HUES48 (cell line): ENCODE results near the gene GDPD2.
A peak's percentile ranks its signal among the peaks of the same experiment; 100 is the strongest.

Experiments
- H3K27ac ChIP-seq: one replicate; pipeline ENCODE4 v1.7.0; 2013; ENCODE audit warnings: low read depth, low read length, inconsistent platforms
- H3K27me3 ChIP-seq: 2 replicates; pipeline ENCODE4 v1.6.1; 2013; ENCODE audit warnings: mild to moderate bottlenecking, low read length; ENCODE audit not compliant: control insufficient read depth, insufficient read depth
- H3K36me3 ChIP-seq: 2 replicates; pipeline ENCODE4 v1.6.1; 2013; ENCODE audit warnings: low read length; ENCODE audit not compliant: control insufficient read depth, insufficient read depth
- H3K4me1 ChIP-seq: 2 replicates; pipeline ENCODE4 v1.6.1; 2013; ENCODE audit warnings: mild to moderate bottlenecking, low read length; ENCODE audit not compliant: control insufficient read depth, insufficient read depth
- H3K4me3 ChIP-seq: 2 replicates; pipeline ENCODE4 v1.5.1; 2013; ENCODE audit warnings: mild to moderate bottlenecking, low read depth, low read length
- H3K9ac ChIP-seq: 2 replicates; pipeline ENCODE4 v1.6.1; 2013; ENCODE audit warnings: mild to moderate bottlenecking, low read depth, low read length, moderate library complexity
- H3K9me3 ChIP-seq: 2 replicates; pipeline ENCODE4 v1.6.1; 2013; ENCODE audit warnings: low read length; ENCODE audit not compliant: control insufficient read depth, insufficient read depth

Gene GDPD2

DNA sequence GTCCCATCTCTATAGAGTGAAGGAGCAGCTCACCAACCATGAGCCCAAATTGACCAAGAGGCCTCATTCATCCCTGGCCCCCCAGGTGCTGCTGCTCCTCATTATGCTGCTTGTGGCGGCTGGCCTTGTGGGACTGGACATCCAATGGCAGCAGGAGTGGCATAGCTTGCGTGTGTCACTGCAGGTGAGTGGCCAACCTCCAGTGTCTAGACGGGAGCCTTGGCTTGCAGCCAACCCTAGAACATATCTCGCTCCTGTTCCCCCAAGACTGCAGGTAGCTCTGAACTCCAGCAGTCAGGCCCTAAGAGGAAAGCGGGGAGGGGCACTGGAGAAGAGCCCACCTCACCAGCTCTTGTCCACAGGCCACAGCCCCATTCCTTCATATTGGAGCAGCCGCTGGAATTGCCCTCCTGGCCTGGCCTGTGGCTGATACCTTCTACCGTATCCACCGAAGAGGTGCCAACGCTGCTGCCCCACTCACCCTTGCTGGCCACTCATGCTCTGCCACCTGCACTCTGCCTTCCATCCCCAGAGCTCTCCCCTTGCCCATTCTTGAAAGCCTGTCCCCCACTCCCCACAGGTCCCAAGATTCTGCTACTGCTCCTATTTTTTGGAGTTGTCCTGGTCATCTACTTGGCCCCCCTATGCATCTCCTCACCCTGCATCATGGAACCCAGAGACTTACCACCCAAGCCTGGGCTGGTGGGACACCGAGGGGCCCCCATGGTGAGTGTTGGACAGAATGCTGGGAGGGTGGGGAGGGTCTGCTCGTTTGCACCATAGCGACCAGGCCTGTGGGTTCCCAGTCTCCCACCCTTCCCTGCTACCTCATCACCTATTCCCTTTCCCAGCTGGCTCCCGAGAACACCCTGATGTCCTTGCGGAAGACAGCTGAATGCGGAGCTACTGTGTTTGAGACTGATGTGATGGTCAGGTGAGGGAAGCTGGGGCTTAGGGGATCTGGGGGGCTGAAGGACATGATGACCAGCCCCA, 3.5 kb downstream of the GDPD2 start:
- H3K36me3 ChIP-seq: peaks cover 41% of the 10 kb centered on the region
- no peak overlapping the region for H3K9ac ChIP-seq
- peaks cover 42% of the 10 kb centered on the region for H3K9me3 ChIP-seq
- H3K27me3 ChIP-seq: no peaks in the 10 kb centered on the region
- no peak overlapping the region for H3K4me3 ChIP-seq
- H3K27ac ChIP-seq: no peak overlapping the region
- H3K4me1 ChIP-seq: peaks cover 9% of the 10 kb centered on the region

DNA sequence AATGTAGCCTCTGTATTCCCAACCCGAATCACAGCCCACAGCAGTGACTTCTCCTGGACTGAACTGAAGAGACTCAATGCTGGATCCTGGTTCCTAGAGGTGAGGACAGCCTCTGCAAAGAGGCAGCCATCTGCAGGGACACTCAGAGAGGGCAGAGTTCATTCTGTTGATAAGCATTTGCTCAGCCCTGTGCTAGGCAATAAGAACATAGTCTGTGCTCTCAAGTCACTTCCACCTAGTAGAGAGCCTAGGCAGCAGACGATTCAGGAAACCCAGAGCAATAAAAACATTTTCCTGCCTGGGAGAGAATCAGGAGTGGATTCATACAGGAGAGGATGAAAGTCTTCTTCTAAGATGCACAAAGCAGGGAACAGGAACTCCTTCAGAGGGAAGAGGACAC, 4.3 kb downstream of the GDPD2 start:
- Histone ChIP-seq H3K9me3 (peaks cover 44% of the 10 kb centered on the region), H3K9ac (no peak overlapping the region), H3K27me3 (no peaks in the 10 kb centered on the region), H3K36me3 (peaks cover 44% of the 10 kb centered on the region), H3K4me1 (peaks cover 4% of the 10 kb centered on the region), H3K4me3 (no peak overlapping the region), H3K27ac (no peak overlapping the region)

GRCh38 chrX:70429759-70430158, 6.6 kb downstream of the GDPD2 start:
- Histone ChIP-seq H3K4me1 (0 out of 2 replicates have a peak, but pooled peaks cover 3% of the 10 kb centered on the region), H3K9ac (no peak overlapping the region), H3K27ac (no peak overlapping the region), H3K27me3 (no peaks in the 10 kb centered on the region), H3K4me3 (no peak overlapping the region), H3K36me3 (peaks cover 45% of the 10 kb centered on the region), H3K9me3 (peaks cover 47% of the 10 kb centered on the region)

- no peak overlapping the region for H3K9ac ChIP-seq
- peaks cover 30% of the 10 kb centered on the region for H3K36me3 ChIP-seq
- H3K27ac ChIP-seq: no peak overlapping the region
- H3K4me1 ChIP-seq: 0 out of 2 replicates have a peak, but pooled peaks cover 3% of the 10 kb centered on the region
- peaks cover 40% of the 10 kb centered on the region; the same call in 1 of the 2 replicates for H3K9me3 ChIP-seq
- H3K27me3 ChIP-seq: no peaks in the 10 kb centered on the region; the same call in 1 of the 2 replicates
- H3K4me3 ChIP-seq: peak overlapping the region; percentile 76; the same call in 1 of the 2 replicates
These were observed 10.1 kb downstream of the GDPD2 start for GRCh38 chrX:70432936-70433847.

- Histone ChIP-seq H3K4me3 (peak overlapping the region; percentile 76), H3K9ac (peak overlapping the region; percentile 67), H3K27ac (peak overlapping the region; percentile 78)
These were observed 10.8 kb downstream of the GDPD2 start for GRCh38 chrX:70433848-70434351.

DNA sequence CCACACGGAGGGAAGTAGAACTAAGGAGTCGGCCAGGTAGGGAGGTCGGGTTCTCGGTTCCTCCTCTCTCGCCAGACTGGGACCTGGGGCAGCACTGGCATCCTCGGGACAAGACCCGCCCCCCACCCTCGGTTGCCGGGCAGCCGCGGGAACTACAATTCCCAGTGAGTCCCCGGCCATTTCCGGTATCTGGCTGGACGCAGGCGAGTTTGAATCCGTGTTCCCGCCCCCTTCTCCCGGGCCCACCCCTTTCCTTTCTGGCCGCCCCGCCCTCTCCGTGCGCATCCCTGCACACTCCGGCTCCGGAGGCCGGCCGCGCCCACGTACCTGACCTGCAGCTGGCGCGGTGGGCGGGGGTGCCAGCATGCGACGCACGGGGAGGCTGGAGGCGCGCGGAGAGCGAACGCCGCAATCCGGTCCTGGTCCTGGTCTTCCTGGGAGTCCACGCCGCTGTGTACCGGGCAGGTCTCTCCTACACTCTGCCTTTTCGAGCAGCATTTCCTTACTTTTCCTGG, 11.3 kb downstream of the GDPD2 start:
- Histone ChIP-seq H3K27ac (peak overlapping the region; percentile 78), H3K27me3 (no peaks in the 10 kb centered on the region; the same call in 1 of the 2 replicates), H3K4me1 (0 out of 2 replicates have a peak, but pooled peaks cover 3% of the 10 kb centered on the region), H3K4me3 (peak overlapping the region; percentile 76), H3K9me3 (peaks cover 37% of the 10 kb centered on the region; the same call in 1 of the 2 replicates), H3K36me3 (peaks cover 20% of the 10 kb centered on the region), H3K9ac (peak overlapping the region; percentile 67; the same call in 1 of the 2 replicates)

More at GRCh38 chrX:70433848-70434351, 10.8 kb downstream of the GDPD2 start:
- Histone ChIP-seq H3K9me3 (peaks cover 35% of the 10 kb centered on the region; the same call in 1 of the 2 replicates), H3K36me3 (peaks cover 22% of the 10 kb centered on the region), H3K27me3 (no peaks in the 10 kb centered on the region; the same call in 1 of the 2 replicates), H3K4me1 (0 out of 2 replicates have a peak, but pooled peaks cover 3% of the 10 kb centered on the region)

GRCh38 chrX:70434914-70435586, 11.9 kb downstream of the GDPD2 start:
- Histone ChIP-seq H3K27me3 (no peaks in the 10 kb centered on the region; the same call in 1 of the 2 replicates), H3K9me3 (peaks cover 32% of the 10 kb centered on the region; the same call in 1 of the 2 replicates), H3K4me1 (0 out of 2 replicates have a peak, but pooled peaks cover 3% of the 10 kb centered on the region), H3K4me3 (peak overlapping the region; percentile 76), H3K27ac (no peak overlapping the region), H3K36me3 (peaks cover 14% of the 10 kb centered on the region), H3K9ac (peak overlapping the region; percentile 3; the same call in 1 of the 2 replicates)

- 0 out of 2 replicates have a peak, but pooled peaks cover 3% of the 10 kb centered on the region for H3K4me1 ChIP-seq
- no peaks in the 10 kb centered on the region; the same call in 1 of the 2 replicates for H3K27me3 ChIP-seq
- no peak overlapping the region for H3K4me3 ChIP-seq
- no peak overlapping the region for H3K27ac ChIP-seq
- H3K9ac ChIP-seq: no peak overlapping the region
- peaks cover 31% of the 10 kb centered on the region; the same call in 1 of the 2 replicates for H3K9me3 ChIP-seq
- peaks cover 4% of the 10 kb centered on the region; the same call in 1 of the 2 replicates for H3K36me3 ChIP-seq
These were observed 13.2 kb downstream of the GDPD2 start for GRCh38 chrX:70436343-70436742.

GRCh38 chrX:70437011-70437410, 13.9 kb downstream of the GDPD2 start:
- Histone ChIP-seq H3K4me3 (no peak overlapping the region), H3K9me3 (peaks cover 29% of the 10 kb centered on the region; the same call in 1 of the 2 replicates), H3K27me3 (no peaks in the 10 kb centered on the region; the same call in 1 of the 2 replicates), H3K27ac (no peak overlapping the region), H3K4me1 (0 out of 2 replicates have a peak, but pooled peaks cover 3% of the 10 kb centered on the region), H3K9ac (no peak overlapping the region), H3K36me3 (peaks cover 4% of the 10 kb centered on the region; the same call in 1 of the 2 replicates)
